Renal cortical epithelial cell (primary cell): ENCODE results near the gene KIAA0753. TPM values are rescaled to one million over a fixed set of nuclear protein-coding genes. Genes with fewer than 3 reads are reported as not detected.
"Not testable (repeated sequence)": the region's sequence is repeated elsewhere in the genome, so short reads cannot be mapped to it uniquely, and the experiment has no call there.

Experiments used
- DNase-seq: peaks from one replicate; pipeline ENCODE4 v3.0.0-alpha.2; 2011; ENCODE audit warnings: low read depth
- total RNA-seq: library from RNA; depleted of rRNA; stranded (reverse); fragments of >200 nt; gene quantifications from 2 replicates; pipeline ENCODE4 v1.2.3, GENCODE V29; 2014

KIAA0753 gene
- total RNA-seq, 1 donor from 2014 or later: 25.6 TPM

DNA sequence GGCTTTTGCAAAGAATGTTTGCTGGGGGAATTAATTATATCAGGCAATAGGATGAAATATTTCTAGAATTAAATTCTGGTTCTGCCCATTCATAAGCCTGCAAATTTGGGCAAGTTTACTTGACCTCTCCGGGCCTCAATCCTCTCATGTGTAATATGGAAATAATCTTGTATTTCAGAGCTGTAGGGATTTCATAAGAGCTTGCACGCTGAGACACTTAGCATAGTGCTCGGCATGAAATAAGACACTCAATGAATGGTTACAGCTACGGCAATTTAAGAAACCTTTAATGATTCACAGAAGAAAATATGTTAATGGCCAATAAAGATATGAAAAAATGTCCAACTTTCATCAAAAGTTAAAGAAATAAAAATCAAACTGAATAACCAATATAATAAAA, 43.6 kb downstream of the KIAA0753 start:
- DNase-seq: no peak

DNA sequence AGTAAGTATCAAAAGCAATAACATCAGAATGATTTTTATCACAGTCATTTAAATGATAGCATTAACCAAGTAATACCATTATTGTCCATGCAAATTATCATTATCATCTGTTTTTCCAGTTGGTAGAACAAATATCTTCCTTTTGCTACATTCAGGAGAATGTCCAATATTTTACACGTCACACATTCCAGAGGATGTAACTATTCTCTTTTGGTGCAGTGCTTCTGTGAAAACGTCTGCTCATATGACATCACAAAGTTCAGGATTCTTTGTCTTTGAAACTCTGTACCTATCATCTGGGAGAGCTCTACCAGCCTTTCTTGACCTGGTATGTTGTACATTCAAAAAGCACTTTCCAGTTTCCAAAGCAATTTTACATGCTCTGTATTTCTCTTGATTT, 44.0 kb downstream of the KIAA0753 start:
- no peak for DNase-seq

DNA sequence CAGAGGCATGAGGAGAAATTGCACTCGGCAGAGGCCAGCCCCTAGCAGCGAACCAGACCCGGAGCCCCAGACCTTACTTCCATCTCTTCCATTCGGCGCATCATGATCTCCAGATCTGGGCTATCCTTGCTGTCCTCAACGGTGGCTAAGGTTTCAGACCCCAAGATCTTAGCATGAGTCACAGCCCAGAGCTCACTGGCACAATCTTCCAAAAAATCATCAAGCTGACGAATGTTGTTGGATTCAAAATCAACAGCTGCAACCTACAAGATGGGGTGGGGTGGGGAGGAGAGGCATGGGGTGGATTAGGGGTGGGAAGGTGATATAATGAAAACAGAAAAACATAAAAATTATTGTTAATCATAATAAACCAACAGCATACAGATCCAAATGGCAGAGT, 44.4 kb downstream of the KIAA0753 start:
- no peak for DNase-seq

DNA sequence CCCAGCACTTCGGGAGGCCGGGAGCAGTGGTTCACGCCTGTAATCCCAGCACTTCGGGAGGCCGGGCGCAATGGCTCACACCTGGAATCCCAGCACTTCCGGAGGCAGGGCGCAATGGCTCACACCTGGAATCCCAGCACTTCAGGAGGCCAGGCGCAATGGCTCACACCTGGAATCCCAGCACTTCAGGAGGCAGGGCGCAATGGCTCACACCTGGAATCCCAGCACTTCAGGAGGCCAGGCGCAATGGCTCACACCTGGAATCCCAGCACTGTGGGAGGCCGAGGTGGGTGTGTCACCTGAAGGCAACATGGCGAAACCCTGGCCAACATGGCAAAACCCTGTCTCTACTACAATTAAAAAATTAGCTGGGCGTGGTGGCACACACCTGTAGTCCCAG, 47.1 kb downstream of the KIAA0753 start:
- not testable (repeated sequence) for DNase-seq

- peak; percentile 97 for DNase-seq
Observed at GRCh38 chr17:6592173-6592572, 48.3 kb downstream of the KIAA0753 start.

- DNase-seq: peak; percentile 93
Observed at GRCh38 chr17:6591599-6592158, 48.8 kb downstream of the KIAA0753 start.

- no peak for DNase-seq
Observed at GRCh38 chr17:6589266-6589946, 51.1 kb downstream of the KIAA0753 start.

DNA sequence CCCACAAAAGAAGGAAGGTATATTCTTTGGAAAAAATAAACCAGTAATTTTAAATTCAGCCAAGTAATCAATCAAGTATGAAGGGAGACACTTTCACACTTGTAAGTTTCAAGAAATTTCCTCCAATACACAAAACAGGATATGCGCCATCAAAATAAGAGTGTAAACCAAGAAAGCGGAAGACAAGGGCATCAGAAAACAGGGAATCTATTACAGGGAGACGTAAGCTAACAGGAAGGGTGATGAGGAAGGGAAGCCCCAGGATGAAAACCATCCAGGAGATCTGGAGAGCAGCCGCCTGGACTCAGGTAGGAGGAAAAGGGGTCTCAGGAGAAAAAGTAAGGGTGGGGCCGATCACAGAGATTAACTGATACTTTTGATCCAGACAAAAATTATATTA, 52.3 kb downstream of the KIAA0753 start:
- no peak for DNase-seq

- no peak for DNase-seq
Observed at GRCh38 chr17:6587310-6587709, 53.2 kb downstream of the KIAA0753 start.

DNA sequence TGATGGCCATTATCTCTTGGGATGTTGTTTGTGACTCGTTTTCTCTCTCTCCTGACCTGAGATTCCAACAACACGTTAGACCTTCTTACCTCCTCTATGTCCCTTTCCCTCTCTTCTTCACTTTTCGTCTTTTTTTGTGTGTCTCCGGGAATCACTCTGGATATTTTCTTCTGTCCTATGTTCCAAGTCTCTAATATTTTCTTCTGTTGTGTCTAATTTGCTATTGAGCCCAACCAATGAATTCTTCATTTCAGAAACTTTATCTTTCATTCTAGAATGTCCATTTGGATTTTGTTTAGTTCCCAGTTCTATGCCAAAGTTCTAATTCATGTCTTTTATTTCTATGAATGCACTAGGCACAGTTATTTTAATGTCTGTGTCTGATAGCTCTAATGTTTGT, 57.1 kb downstream of the KIAA0753 start:
- DNase-seq: no peak

GRCh38 chr17:6580625-6581024, 59.9 kb downstream of the KIAA0753 start:
- no peak for DNase-seq

DNA sequence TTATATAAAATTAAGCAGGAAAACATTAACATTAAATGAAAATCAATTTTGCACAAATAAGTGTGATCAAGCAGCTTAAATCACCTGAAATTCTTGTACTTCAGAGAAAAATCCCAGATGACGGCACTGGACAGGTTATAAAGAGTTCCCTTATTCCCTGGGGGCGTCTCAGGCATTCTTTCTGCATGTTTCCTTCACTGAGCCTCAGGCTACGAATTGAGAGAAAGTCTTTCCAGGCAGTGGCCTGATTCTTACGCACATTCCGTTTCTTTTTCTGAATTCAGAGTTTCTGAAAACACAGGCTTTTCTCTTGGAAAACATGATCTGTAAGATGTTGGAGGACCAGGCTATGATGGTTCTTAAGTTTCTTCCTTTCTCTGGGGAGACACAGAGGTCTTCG, 62.0 kb downstream of the KIAA0753 start:
- DNase-seq: peak; percentile 15

DNA sequence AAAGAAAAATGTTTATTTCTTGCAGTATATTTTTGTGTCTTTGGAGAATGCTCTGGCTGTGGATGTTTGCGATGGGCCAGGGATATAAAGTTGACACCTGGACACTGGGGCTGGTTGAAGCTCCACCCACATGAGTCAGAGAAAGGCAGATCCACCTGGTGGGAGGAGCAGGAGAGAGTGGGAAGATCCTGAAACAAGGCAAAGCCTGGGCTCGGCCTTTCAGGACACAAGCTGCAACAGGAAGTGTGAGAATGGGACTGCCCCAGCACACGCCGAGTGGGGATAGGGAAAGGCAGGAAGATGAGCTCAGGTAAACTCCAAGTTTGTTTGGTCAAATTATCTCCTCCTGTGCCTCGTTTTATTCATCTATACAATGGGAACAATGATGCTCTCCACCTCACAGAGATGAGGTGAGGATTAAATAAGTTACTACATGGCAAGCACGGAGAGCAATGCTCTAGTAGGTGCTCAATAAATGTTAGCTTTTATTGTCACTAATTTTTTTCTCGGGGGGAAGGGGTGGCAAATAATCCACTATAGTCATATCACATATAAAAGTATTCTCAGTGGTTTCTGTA, 62.7 kb downstream of the KIAA0753 start:
- DNase-seq: no peak

DNA sequence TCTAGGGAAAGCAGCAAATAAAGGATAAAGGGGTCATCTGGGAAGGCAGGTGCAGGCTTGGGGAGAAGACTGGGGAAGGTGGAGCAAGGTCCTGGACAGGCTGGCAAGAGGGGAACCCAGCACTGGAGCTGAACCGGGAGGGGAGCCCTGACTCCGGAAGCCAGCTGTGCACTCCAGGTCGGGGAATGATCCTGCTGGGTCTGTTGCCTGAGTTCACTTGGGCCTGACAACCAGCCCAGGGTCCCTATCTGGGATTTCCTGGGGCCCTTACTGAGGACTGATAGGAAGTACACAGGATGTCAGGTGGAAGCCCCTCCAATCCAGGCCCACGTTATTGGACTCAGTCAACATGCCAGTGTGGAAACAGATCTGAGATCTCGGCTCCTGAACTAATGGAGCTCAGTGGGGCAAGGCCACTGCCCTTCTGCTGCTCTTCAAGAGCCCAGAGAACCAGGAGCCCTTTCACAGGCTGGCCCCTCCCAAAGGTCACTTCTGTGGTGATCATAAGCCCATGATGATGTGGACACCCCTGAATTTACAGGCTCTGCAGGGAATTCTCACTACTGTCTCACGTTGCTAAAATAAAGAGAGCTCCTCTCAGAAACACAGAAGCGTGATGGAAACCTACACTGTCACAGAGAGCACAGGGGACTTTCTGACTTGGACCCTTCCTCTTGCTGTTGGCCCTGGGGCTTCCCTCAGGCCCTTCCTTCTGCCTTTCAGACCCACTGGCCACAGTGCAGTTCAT, 64.3 kb downstream of the KIAA0753 start:
- DNase-seq: no peak

GRCh38 chr17:6575596-6575988, 64.9 kb downstream of the KIAA0753 start:
- no peak for DNase-seq

DNA sequence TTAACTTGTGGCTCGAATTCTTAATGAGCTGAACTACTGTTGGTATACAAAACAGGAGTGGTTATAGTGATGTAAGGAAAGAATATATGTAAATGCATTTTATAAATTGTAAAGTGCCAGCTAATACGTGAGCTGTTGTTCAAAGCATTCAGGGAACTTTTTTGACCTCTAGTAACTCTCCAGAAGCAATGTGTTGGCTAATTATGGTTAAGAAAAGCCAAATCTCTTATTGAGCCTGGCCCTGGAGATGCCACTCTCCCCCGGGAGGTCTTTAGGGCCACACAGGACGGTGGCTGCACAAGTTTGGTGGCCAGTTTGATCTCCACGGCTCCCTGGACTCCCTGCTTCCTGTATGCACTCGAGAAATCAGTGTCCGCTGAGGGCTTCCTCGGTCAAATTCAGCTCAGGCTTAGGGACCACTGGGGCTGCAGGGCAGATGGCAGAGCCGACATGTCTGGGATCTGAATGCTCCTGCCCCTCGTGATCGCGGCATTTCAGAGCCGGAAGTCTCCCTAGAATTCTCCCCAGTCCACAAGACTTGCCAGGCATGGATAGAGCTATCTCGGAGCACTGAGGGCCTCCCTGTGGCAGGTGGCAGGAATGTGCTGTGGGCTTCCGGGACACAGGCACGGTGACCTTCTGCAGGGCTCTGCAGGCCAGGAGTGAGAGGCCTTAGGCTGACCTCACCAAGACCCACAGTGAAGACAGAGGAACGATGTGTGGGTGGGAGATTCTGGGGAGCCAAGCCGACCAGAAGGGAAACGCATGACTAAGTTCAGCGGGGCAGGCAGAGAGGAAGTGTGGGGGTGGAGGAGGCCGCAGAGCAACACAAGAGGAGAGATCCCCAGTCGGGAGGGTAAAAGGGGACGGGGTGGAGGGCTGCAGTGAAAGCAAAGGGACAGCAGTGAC, 65.6 kb downstream of the KIAA0753 start:
- DNase-seq: peak; percentile 72

- DNase-seq: no peak
Observed at GRCh38 chr17:6573982-6574686, 66.4 kb downstream of the KIAA0753 start.

- not testable (repeated sequence) for DNase-seq
Observed at GRCh38 chr17:6573495-6573894, 67.0 kb downstream of the KIAA0753 start.

GRCh38 chr17:6572972-6573370, 67.5 kb downstream of the KIAA0753 start:
- DNase-seq: no peak

DNA sequence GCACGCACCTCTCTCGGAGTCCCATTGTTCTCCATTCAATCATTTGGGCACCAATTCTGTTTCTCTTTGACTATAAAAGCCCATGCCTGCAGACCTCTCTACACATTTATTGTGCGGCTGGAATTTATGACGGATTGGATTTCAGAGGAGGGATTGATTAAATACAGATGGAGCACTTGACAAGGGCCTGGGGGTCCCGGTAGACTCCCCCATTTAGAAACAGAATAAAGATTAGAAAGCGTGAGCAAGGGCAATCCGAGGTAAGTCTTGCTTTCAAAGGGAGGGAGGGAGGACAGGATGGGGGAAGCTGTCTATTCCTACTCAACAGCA, 69.1 kb downstream of the KIAA0753 start:
- DNase-seq: no peak

- no peak for DNase-seq
Observed at GRCh38 chr17:6570731-6571451, 69.6 kb downstream of the KIAA0753 start.
